Esophagus muscularis mucosa (tissue), 4 donors: Measurements from ENCODE around the gene UTP4. TPM values are rescaled to one million over a fixed set of nuclear protein-coding genes. Genes with fewer than 3 reads are reported as not detected.

Experiments used
- DNase-seq: peaks from one replicate; pipeline ENCODE4 v3.0.0-alpha.2; 2017; ENCODE audit errors: extremely low spot score
- H3K27ac ChIP-seq, 4 donors: fragments of 200-600 bp; sonication (generic); replicated peaks in 1 of 4; 1 replicate in 3 of 4; 2 replicates in 1 of 4; pipeline ENCODE4 v1.5.1; 2016 to 2019; ENCODE audit warnings: mild to moderate bottlenecking in 1 of 4
- H3K27me3 ChIP-seq, 4 donors: fragments of 200-600 bp; sonication (generic); one replicate each; pipeline versions ENCODE4 v1.5.1 to v1.6.0; 2016 to 2019
- H3K36me3 ChIP-seq, 4 donors: fragments of 200-600 bp; sonication (generic); one replicate each; pipeline ENCODE4 v1.5.1; 2016 to 2019
- H3K4me1 ChIP-seq, 4 donors: fragments of 200-600 bp; sonication (generic); one replicate each; pipeline ENCODE4 v1.5.1; 2016 to 2019
- H3K4me3 ChIP-seq, 4 donors: fragments of 200-600 bp; sonication (generic); 1 replicate in 2 of 4; 2 replicates in 2 of 4; pipeline ENCODE4 v1.5.1; 2016 to 2019; ENCODE audit warnings: mild to moderate bottlenecking in 4 of 4, moderate library complexity in 1 of 4
- H3K9me3 ChIP-seq, 4 donors: fragments of 200-600 bp; sonication (generic); 1 replicate in 3 of 4; 2 replicates in 1 of 4; pipeline ENCODE4 v1.5.1; 2016 to 2019
- EP300 ChIP-seq: sonication (generic); formaldehyde crosslinking; IDR thresholded peaks from one replicate; pipeline ENCODE4 v1.6.1; 2017; ENCODE audit warnings: antibody characterized with exemption
- POLR2A ChIP-seq: fragments of 450-650 bp; IDR thresholded peaks from one replicate; pipeline ENCODE4 v1.6.1; 2017; ENCODE audit warnings: antibody characterized with exemption, moderate library complexity, mild to moderate bottlenecking, low read depth
- POLR2AphosphoS5 ChIP-seq, 2 donors: sonication (generic); formaldehyde crosslinking; IDR thresholded peaks; one replicate each; pipeline ENCODE4 v1.6.1; 2017; ENCODE audit warnings: antibody characterized with exemption in 2 of 2
- WGBS: methylation state at CpG from one replicate; pipeline ENCODE4 v1.1.5; 2018; 5-methylcytosine and 5-hydroxymethylcytosine counted together
- intact Hi-C: fragments of 100-400 bp; cut with DNase I; formaldehyde crosslinking; loops from one replicate; pipeline ENCODE4 v1.15.1; 2023
- small RNA-seq, 3 donors: library from RNA; depleted of rRNA; stranded (forward); fragments of <200 nt; gene quantifications; one replicate each; pipeline ENCODE3, GENCODE V24; 2016
- total RNA-seq, 4 donors: library from RNA; depleted of rRNA; stranded (reverse); fragments of >200 nt; gene quantifications; one replicate each; pipeline versions ENCODE4 v1.1.0 to v1.2.1, GENCODE V29; 2016
- TF ChIP-seq, protein P1 (sequence below), 3 experiments: fragments of 200-600 bp in 2 of 3; fragments of 450-650 bp in 1 of 3; sonication (generic) in 2 of 3; IDR thresholded peaks; one replicate each; pipeline ENCODE4 v1.5.1; 2017 to 2019; ENCODE audit warnings: antibody characterized with exemption in 3 of 3, mild to moderate bottlenecking in 2 of 3, moderate library complexity in 1 of 3

The UTP4 gene
- total RNA-seq, 4 donors from 2014 or later, result 23.3 to 32.6 (median 24.0) TPM

- no peak for TF ChIP-seq POLR2A
- no peak for TF ChIP-seq EP300
- TF ChIP-seq POLR2AphosphoS5 (IDR thresholded peaks at IDR 0.05), result no peak
- TF ChIP-seq, protein P1, sequence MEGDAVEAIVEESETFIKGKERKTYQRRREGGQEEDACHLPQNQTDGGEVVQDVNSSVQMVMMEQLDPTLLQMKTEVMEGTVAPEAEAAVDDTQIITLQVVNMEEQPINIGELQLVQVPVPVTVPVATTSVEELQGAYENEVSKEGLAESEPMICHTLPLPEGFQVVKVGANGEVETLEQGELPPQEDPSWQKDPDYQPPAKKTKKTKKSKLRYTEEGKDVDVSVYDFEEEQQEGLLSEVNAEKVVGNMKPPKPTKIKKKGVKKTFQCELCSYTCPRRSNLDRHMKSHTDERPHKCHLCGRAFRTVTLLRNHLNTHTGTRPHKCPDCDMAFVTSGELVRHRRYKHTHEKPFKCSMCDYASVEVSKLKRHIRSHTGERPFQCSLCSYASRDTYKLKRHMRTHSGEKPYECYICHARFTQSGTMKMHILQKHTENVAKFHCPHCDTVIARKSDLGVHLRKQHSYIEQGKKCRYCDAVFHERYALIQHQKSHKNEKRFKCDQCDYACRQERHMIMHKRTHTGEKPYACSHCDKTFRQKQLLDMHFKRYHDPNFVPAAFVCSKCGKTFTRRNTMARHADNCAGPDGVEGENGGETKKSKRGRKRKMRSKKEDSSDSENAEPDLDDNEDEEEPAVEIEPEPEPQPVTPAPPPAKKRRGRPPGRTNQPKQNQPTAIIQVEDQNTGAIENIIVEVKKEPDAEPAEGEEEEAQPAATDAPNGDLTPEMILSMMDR (IDR thresholded peaks at IDR 0.05), result no peak
- Histone ChIP-seq H3K4me1 (peaks cover 6 to 79% (median 57%) of the 10 kb centered on the region in 4 donors), H3K9me3 (no peaks in the 10 kb centered on the region), H3K27ac (peak overlapping the region; percentile 9 to 18 (median 15)), H3K27me3 (no peaks in the 10 kb centered on the region), H3K36me3 (no peaks in the 10 kb centered on the region), H3K4me3 (no peak overlapping the region)
- no peak for DNase-seq
- WGBS, result 50% methylated on average over 2 of the region's 2 CpGs
- intact Hi-C loops, result no loop called here
These were observed 69.3 kb downstream of the UTP4 start for GRCh38 chr16:69201787-69202186.

GRCh38 chr16:69204172-69204571, 71.7 kb downstream of the UTP4 start:
- peak overlapping the region in 3 of 4 donors; percentile 8 to 33 (median 21) for H3K27ac ChIP-seq
- intact Hi-C loops, result no loop called here
- no peaks in the 10 kb centered on the region for H3K27me3 ChIP-seq
- peaks cover 6 to 57% (median 41%) of the 10 kb centered on the region in 4 donors for H3K4me1 ChIP-seq
- no peak for DNase-seq
- H3K36me3 ChIP-seq, result no peaks in the 10 kb centered on the region
- H3K4me3 ChIP-seq, result no peak overlapping the region
- no peaks in the 10 kb centered on the region for H3K9me3 ChIP-seq
- TF ChIP-seq POLR2AphosphoS5 (IDR thresholded peaks at IDR 0.05) (no peak), EP300 (no peak), POLR2A (no peak)
- TF ChIP-seq, protein P1 (IDR thresholded peaks at IDR 0.05), result no peak

DNA sequence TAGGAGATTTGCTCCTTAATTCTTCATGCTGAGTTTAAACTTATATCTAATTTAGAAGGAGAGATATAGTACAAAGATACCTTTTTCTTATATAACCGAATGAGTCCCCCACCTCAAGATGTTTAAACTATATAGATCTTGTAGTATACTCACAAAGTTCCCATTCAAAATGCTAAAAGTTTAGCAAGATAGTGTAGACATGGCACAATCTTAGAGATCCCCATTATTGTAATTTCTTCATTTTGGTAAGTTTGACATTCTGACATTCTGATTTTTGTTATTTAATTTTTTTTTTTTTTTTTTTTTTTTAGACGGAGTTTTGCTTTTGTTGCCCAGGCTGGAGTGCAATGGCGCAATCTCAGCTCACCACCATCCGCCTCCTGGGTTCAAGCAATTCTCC, 77.3 kb downstream of the UTP4 start:
- no peak for DNase-seq
- intact Hi-C loops, result no loop called here
- WGBS, result 95% methylated on average over 4 of the region's 4 CpGs

DNA sequence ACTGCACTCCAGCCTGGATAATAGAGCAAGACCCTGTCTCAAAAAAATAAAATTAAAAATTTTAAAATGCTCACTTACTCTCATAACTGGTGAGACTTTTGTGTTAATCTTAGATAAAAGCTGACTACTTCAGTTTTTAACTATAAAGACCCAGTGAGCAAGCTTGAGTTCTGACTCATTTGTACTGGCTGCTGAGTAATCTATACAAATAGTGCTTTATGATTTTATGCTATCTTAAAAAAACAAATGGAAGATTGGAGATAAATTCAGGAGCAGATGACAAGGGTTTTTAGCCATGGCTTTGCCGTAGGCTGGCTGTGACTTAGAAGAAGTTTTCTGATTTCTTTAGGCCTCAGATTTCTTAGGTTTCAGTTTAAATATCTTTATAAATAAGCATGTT, 85.0 kb downstream of the UTP4 start:
- Histone ChIP-seq H3K27ac (no peak overlapping the region), H3K36me3 (no peaks in the 10 kb centered on the region), H3K4me3 (no peak overlapping the region), H3K4me1 (peaks cover 2 to 44% (median 37%) of the 10 kb centered on the region in 4 donors), H3K9me3 (no peaks in the 10 kb centered on the region), H3K27me3 (no peaks in the 10 kb centered on the region)
- TF ChIP-seq, protein P1 (IDR thresholded peaks at IDR 0.05), result no peak
- TF ChIP-seq POLR2AphosphoS5 (IDR thresholded peaks at IDR 0.05) (no peak), POLR2A (no peak), EP300 (no peak)
- intact Hi-C loops, result no loop called here
- DNase-seq, result no peak
- WGBS, result 70% methylated on average over 1 of the region's 1 CpG

More for the DNA sequence above, 77.3 kb downstream of the UTP4 start:
- H3K36me3 ChIP-seq, result no peaks in the 10 kb centered on the region
- H3K27me3 ChIP-seq, result no peaks in the 10 kb centered on the region
- no peak for TF ChIP-seq POLR2AphosphoS5 (IDR thresholded peaks at IDR 0.05)
- TF ChIP-seq EP300, result no peak
- TF ChIP-seq POLR2A, result no peak
- TF ChIP-seq, protein P1 (IDR thresholded peaks at IDR 0.05), result no peak
- H3K27ac ChIP-seq, result no peak overlapping the region
- no peaks in the 10 kb centered on the region for H3K9me3 ChIP-seq
- H3K4me3 ChIP-seq, result no peak overlapping the region
- H3K4me1 ChIP-seq, result peaks cover 1 to 17% (median 13%) of the 10 kb centered on the region in 4 donors

Small RNAs within 50 kb of the gene (small RNA-seq; reads per million reads assigned to genes)
- gene RF00019 (0 reads per million in 3 donors), gene RNU6-22P (0 reads per million in 3 donors)

Other genes with a start within 250 kb of the UTP4 start
- 1 to 10 TPM in 1 of 4 donors, under 1 TPM in 3; 0.13 to 1.3 (median 0.49) TPM for gene HAS3, start 27.0 kb upstream of the UTP4 start, total RNA-seq
- gene CHTF8, start 61 bp upstream of the UTP4 start, total RNA-seq, result 10 to 100 TPM; 59.8 to 94.4 (median 69.4) TPM
- 10 to 100 TPM; 36.1 to 73.4 (median 54.8) TPM for gene SNTB2, start 54.5 kb downstream of the UTP4 start, total RNA-seq
- 10 to 100 TPM; 41.9 to 46.5 (median 43.6) TPM for gene VPS4A, start 178.7 kb downstream of the UTP4 start, total RNA-seq
- gene PDF, start 197.9 kb downstream of the UTP4 start, total RNA-seq, result 10 to 100 TPM in 3 of 4 donors, 1 to 10 TPM in 1; 5.4 to 17.5 (median 12.6) TPM
- gene COG8, start 206.9 kb downstream of the UTP4 start, total RNA-seq, result 10 to 100 TPM; 26.3 to 56.7 (median 46.0) TPM
- 10 to 100 TPM in 3 of 4 donors, 1 to 10 TPM in 1; 7.9 to 18.2 (median 11.3) TPM for gene NIP7, start 207.1 kb downstream of the UTP4 start, total RNA-seq
- gene TMED6, start 219.1 kb downstream of the UTP4 start, total RNA-seq, result not detected